ENCODE results near the gene ROBO1.

DNA sequence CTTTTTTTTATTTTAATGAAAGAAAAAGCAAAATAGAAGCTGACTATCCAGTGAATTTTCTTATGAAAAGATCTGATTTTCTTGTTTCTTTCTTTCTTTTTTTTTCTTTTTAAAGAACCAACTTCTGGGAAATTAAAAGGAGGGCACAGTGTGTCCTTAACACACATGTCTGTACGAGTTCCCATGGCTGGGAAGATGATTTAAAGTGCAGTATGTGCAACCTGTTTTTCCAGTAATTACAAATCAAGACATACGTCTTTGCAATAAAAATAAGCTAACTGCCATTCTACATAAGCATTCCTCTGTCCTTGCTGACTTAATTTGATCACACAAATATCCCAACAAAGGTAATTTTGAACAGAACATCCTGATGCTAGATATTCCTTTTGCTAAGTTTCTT lies 416.1 kb downstream of the ROBO1 start:
- no peak for TF ChIP-seq EZH2 (IDR thresholded peaks at IDR 0.05)
- TF ChIP-seq, protein P1, sequence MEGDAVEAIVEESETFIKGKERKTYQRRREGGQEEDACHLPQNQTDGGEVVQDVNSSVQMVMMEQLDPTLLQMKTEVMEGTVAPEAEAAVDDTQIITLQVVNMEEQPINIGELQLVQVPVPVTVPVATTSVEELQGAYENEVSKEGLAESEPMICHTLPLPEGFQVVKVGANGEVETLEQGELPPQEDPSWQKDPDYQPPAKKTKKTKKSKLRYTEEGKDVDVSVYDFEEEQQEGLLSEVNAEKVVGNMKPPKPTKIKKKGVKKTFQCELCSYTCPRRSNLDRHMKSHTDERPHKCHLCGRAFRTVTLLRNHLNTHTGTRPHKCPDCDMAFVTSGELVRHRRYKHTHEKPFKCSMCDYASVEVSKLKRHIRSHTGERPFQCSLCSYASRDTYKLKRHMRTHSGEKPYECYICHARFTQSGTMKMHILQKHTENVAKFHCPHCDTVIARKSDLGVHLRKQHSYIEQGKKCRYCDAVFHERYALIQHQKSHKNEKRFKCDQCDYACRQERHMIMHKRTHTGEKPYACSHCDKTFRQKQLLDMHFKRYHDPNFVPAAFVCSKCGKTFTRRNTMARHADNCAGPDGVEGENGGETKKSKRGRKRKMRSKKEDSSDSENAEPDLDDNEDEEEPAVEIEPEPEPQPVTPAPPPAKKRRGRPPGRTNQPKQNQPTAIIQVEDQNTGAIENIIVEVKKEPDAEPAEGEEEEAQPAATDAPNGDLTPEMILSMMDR (IDR thresholded peaks at IDR 0.05), result no peak
